ENCODE results near the gene APOC1. TPM values are rescaled to one million over a fixed set of nuclear protein-coding genes. Genes with fewer than 3 reads are reported as not detected.

The APOC1 gene
- 1.4 TPM in 1 of 2 replicates, not detected in the other for total RNA-seq

GRCh38 chr19:44914433-44915206 lies at the start of gene APOC1:
APOC1 (plus strand) TSS chr19:44914608; CDS start chr19:44914892, 284 bp downstream.

GRCh38 chr19:44891016-44891882 lies 23.2 kb upstream of the APOC1 start, which contains the start of gene TOMM40:
TOMM40 (plus strand) TSS chr19:44891254; CDS start chr19:44891416, 162 bp downstream.

GRCh38 chr19:44905437-44906160 lies 8.8 kb upstream of the APOC1 start, which contains the start of gene APOE:
APOE (plus strand) TSS chr19:44905796; CDS start chr19:44906625, 829 bp downstream.

GRCh38 chr19:44942067-44942571 lies 27.7 kb downstream of the APOC1 start, which contains the start of gene APOC4:
APOC4 (plus strand) TSS chr19:44942237; CDS start chr19:44942278, 41 bp downstream.

GRCh38 chr19:44954649-44955504 lies 40.5 kb downstream of the APOC1 start, which contains the start of gene CLPTM1:
CLPTM1 (plus strand) TSS chr19:44955380; CDS start chr19:44955396, 16 bp downstream.

Other genes starting within 250 kb of the APOC1 start
- 0.33 and 1.7 TPM in 2 replicates for gene CEACAM19, start 243.1 kb upstream of the APOC1 start, total RNA-seq
- not detected in 2 replicates for gene CEACAM16, start 215.5 kb upstream of the APOC1 start, total RNA-seq
- 3.5 and 4.0 TPM in 2 replicates for gene BCL3, start 165.9 kb upstream of the APOC1 start, total RNA-seq
- not detected in 2 replicates for gene CBLC, start 136.7 kb upstream of the APOC1 start, total RNA-seq
- gene BCAM, start 105.5 kb upstream of the APOC1 start, total RNA-seq, result 6.6 and 14.1 TPM in 2 replicates
- 68.9 and 75.4 TPM in 2 replicates for gene NECTIN2, start 68.3 kb upstream of the APOC1 start, total RNA-seq
- 41.0 and 87.5 TPM in 2 replicates for gene TOMM40, start 23.4 kb upstream of the APOC1 start, total RNA-seq
- 1.4 and 9.6 TPM in 2 replicates for gene APOE, start 8.8 kb upstream of the APOC1 start, total RNA-seq
- gene APOC4, start 27.6 kb downstream of the APOC1 start, total RNA-seq, result not detected in 2 replicates
- not detected in 2 replicates for gene APOC2, start 31.4 kb downstream of the APOC1 start, total RNA-seq
- 26.7 and 33.1 TPM in 2 replicates for gene CLPTM1, start 40.8 kb downstream of the APOC1 start, total RNA-seq
- 7.6 and 10.2 TPM in 2 replicates for gene RELB, start 86.9 kb downstream of the APOC1 start, total RNA-seq
- 17.0 and 31.2 TPM in 2 replicates for gene CLASRP, start 124.4 kb downstream of the APOC1 start, total RNA-seq
- 0.22 TPM in 1 of 2 replicates, not detected in the other for gene ZNF296, start 161.9 kb downstream of the APOC1 start, total RNA-seq
- 16.2 and 25.8 TPM in 2 replicates for gene GEMIN7, start 164.7 kb downstream of the APOC1 start, total RNA-seq
- gene PPP1R37, start 178.6 kb downstream of the APOC1 start, total RNA-seq, result 44.5 and 50.0 TPM in 2 replicates
- 0.12 and 0.44 TPM in 2 replicates for gene NKPD1, start 246.4 kb downstream of the APOC1 start, total RNA-seq